ENCODE results near the gene KIAA0930. TPM values are rescaled to one million over a fixed set of nuclear protein-coding genes. Genes with fewer than 3 reads are reported as not detected.

Gene KIAA0930
- total and polyA plus RNA-seq, 5 donors = 14.8 to 34.1 (median 23.6) TPM

DNA sequence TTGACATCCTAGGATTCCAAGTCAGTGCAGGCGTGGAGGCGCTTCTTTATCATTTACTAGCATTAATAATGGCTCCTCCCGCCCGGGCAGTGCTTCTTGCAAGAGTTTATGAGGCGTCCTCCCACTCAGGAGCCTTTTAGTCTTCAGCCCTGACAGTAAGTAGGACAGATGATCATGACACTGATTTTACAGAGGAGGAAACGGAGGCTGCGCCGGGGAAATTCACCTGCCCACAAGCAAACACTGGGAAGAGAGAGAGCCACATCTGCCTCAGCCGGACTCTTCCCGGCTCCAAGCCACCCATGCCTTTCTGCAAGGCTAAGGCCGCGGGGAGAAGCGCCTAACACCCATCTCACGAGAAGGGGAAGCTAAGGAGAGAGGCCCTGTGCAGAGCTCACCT lies 35.9 kb downstream of the KIAA0930 start:
- intact Hi-C loops (cut with DNase I) = no loop called here
- no peak overlapping the region for H3K4me3 ChIP-seq (ENCODE audit: low read length)
- no peaks in the 10 kb centered on the region for H3K27me3 ChIP-seq (ENCODE audit: control insufficient read depth, insufficient read depth)
- 82% methylated on average over 14 of the region's 14 CpGs for WGBS
- ATAC-seq = no peak
- H3K9me3 ChIP-seq (ENCODE audit: control insufficient read depth, low read length) = no peaks in the 10 kb centered on the region
- no peak overlapping the region for H3K27ac ChIP-seq (ENCODE audit: low read length)
- H3K4me1 ChIP-seq (ENCODE audit: control insufficient read depth, insufficient read depth, low read length) = no peaks in the 10 kb centered on the region
- DNase-seq = no peak

DNA sequence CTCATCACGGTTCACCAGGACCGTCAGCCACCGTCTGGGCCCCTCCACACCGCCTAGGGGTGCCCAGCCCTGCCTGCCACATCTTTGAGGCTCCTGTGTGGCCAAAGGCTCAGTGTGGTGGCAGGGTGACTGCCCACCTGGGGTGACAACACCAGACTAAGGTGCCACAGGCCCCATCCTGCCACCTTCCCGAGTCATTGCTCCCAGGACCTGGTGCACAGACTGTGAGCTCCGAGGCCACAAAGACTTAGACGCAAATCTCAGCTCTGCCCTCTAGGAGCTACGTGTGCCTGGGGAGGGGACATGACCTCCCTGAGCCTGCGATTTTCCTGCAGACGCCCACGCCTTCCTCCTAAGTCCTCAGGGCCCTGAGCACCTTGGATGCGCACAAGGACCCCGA lies 36.5 kb downstream of the KIAA0930 start:
- Histone ChIP-seq H3K4me3 (ENCODE audit: low read length) (no peak overlapping the region), H3K9me3 (ENCODE audit: control insufficient read depth, low read length) (no peaks in the 10 kb centered on the region), H3K4me1 (ENCODE audit: control insufficient read depth, insufficient read depth, low read length) (no peaks in the 10 kb centered on the region), H3K27me3 (ENCODE audit: control insufficient read depth, insufficient read depth) (no peaks in the 10 kb centered on the region), H3K27ac (ENCODE audit: low read length) (no peak overlapping the region)
- ATAC-seq (no peak), DNase-seq (no peak)
- intact Hi-C loops (cut with DNase I) = no loop called here
- WGBS = 77% methylated on average over 13 of the region's 13 CpGs

DNA sequence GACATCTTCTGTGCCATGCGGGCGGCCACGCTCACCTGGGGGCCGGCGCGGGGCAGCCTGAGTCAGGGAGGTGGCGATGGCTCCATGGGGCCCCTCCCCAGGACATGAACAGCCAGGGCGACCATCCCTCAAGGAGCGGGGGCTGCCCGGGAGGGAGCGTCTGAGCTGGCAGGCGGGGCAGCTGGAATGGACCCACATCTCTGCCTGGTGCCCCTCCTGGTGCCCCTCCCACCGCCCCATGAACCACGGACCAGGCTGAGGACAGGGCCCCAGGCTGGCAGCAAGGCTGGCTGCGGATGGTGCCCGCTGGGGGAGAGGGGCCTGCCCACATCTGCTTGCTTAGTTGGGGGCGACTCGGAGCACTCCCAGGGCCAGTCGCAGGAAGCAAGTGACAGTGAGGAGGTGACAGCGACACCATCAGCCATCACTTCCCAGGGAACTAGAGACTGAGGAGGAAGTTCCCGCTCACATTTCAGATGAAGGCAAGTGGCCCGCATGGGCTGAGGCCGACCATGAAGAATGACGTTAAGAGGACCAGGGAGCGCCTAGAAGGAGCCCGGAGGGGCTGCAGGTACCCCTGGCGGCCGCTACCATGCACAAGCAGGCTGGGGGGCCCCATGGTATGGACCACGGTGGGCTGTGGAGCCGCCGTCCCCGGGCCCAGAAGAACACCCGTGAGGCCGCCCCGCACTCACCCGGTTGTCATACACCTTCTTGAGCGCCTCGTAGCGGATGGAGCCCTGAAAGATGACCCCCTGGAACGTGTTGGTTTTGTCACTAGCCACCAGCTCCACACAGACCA lies 37.3 kb downstream of the KIAA0930 start:
- ATAC-seq = no peak
- WGBS = 92% methylated on average over 40 of the region's 40 CpGs
- H3K9me3 ChIP-seq (ENCODE audit: control insufficient read depth, low read length) = no peaks in the 10 kb centered on the region
- H3K4me3 ChIP-seq (ENCODE audit: low read length) = no peak overlapping the region
- DNase-seq = no peak
- no peak overlapping the region for H3K27ac ChIP-seq (ENCODE audit: low read length)
- H3K4me1 ChIP-seq (ENCODE audit: control insufficient read depth, insufficient read depth, low read length) = no peaks in the 10 kb centered on the region
- intact Hi-C loops (cut with DNase I) = no loop called here
- H3K27me3 ChIP-seq (ENCODE audit: control insufficient read depth, insufficient read depth) = no peaks in the 10 kb centered on the region

DNA sequence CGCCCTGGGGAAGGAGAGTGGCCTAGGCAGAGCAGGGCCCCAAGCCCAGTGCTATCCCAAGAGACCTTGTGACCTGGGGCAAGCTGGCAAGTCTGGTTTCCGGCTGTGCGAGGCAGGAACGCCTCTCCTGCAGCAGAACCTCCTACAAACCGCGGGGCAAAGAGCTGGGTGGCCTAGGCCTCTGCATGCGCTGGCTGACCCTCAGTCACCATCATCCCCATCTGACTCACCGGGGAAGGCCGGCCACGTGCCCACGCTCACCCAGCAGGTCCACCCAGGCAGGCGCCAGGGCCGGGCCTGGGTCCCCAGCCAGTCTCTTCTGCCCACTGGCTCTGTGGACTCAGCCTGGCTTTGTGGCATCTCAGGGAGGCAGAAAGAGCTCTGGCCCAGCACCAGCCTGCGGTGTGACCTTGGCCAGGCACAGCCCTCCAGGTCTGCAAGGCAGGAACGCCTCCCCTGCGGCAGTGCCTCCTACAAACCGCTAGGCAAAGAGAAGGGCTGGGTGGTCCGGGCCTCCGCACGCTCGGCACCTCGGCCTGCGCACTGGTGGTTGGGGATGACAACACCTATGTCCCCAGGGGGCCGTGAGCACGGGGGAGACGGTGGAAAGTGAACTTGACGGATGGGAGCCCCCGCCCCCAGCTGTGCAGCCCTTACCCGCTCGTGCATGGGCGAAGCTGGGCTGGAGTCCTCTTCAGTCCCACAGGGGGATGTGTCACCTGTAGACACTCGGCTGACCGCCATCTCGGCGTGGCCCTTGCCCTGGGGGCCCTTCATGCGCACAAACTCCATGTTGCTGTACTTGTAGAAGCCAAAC lies 38.2 kb downstream of the KIAA0930 start:
- intact Hi-C loops (cut with DNase I) = no loop called here
- H3K4me1 ChIP-seq (ENCODE audit: control insufficient read depth, insufficient read depth, low read length) = no peaks in the 10 kb centered on the region
- ATAC-seq (no peak), DNase-seq (no peak)
- H3K27ac ChIP-seq (ENCODE audit: low read length) = no peak overlapping the region
- WGBS = 92% methylated on average over 36 of the region's 36 CpGs
- H3K27me3 ChIP-seq (ENCODE audit: control insufficient read depth, insufficient read depth) = no peaks in the 10 kb centered on the region
- H3K9me3 ChIP-seq (ENCODE audit: control insufficient read depth, low read length) = no peaks in the 10 kb centered on the region
- no peak overlapping the region for H3K4me3 ChIP-seq (ENCODE audit: low read length)

DNA sequence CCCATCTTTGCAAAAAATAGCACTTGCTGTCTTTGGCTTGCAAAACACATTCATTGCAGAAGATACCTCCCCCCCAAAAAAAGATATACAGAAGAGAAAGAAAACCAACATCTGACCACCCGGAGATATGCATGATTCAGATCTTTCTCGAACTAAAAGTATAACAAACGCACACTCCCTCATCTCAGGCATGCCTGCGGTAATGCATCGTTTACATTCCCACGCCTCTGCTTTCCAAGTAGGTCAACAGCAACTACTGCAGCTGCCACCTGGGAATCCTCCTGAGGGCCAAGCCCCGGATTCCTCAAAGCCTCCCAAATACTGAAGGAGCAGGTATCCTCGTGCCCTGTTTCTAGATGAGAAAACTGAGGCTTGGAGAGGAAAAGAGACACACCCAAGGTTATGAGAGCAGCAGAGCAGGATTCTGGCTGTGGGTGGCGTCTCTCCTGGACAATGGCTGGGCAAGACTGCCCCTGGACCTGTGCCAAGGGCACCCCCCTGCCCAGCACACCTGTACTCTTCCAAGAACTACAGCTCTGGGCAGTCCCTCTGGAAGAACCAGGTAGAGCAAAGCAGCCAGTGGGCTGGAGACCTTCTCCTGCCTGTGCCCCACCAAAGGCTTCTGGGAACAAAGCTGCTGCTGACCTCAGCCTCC lies 38.9 kb downstream of the KIAA0930 start:
- H3K4me3 ChIP-seq (ENCODE audit: low read length) = no peak overlapping the region
- 80% methylated on average over 9 of the region's 9 CpGs for WGBS
- H3K4me1 ChIP-seq (ENCODE audit: control insufficient read depth, insufficient read depth, low read length) = no peaks in the 10 kb centered on the region
- no peak for ATAC-seq
- no peaks in the 10 kb centered on the region for H3K9me3 ChIP-seq (ENCODE audit: control insufficient read depth, low read length)
- H3K27ac ChIP-seq (ENCODE audit: low read length) = no peak overlapping the region
- intact Hi-C loops (cut with DNase I) = no loop called here
- no peak for DNase-seq
- H3K27me3 ChIP-seq (ENCODE audit: control insufficient read depth, insufficient read depth) = no peaks in the 10 kb centered on the region

DNA sequence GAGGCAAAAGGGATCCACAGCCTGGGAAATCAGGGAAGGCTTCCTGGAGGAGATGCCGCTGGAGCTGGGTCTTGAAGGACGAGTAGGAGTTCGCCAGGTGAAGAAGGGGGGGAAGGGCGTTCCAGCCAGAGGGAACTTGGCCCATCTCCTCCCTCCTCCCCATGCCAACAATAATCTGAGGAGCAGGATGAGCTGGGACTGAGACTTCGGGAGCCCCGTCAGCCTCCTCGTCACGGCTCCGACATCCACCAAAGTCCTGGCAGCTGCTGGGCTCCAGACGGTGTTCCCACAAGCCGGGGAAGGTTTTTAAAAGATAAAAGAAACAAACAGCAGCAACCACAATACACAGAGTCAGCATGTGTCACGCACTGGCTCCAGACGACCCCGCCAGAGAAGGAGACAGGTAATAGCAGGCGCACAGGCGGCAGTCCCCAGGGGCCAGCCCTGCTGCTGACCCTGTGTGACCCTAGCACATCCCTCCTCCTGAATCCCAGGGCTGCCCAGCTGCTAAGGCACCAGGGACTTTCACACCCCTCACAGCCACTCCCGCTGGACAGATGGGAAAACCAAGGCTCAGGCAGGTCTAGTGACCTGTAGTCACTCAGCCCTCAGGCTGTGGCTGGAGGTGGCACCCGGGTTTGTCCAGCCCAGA lies 39.7 kb downstream of the KIAA0930 start:
- WGBS = 93% methylated on average over 18 of the region's 18 CpGs

DNA sequence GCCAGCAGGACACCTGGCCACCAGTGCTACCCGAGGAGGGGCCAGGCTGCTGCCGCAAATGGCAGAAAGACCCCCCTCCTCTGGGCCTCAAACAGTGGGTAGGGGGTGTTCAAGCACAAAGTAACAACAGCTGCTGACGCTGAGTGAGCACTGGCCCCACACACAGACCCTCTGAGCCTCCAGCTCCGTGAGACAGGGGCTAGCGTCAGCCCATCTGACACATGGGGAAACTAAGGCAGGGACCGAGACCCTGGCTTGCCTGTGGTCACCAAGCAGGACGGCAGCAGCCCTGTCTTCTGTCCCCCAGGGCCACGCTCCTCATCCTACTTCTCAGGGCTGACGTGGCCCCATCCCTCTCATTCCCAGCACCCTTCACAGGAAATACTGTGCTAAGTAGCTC lies 40.5 kb downstream of the KIAA0930 start:
- intact Hi-C loops (cut with DNase I) = no loop called here
- ATAC-seq = no peak
- 93% methylated on average over 9 of the region's 9 CpGs for WGBS
- Histone ChIP-seq H3K27ac (ENCODE audit: low read length) (no peak overlapping the region), H3K9me3 (ENCODE audit: control insufficient read depth, low read length) (no peaks in the 10 kb centered on the region), H3K27me3 (ENCODE audit: control insufficient read depth, insufficient read depth) (no peaks in the 10 kb centered on the region), H3K4me3 (ENCODE audit: low read length) (no peak overlapping the region), H3K4me1 (ENCODE audit: control insufficient read depth, insufficient read depth, low read length) (no peaks in the 10 kb centered on the region)
- no peak for DNase-seq

More for the DNA sequence above, 39.7 kb downstream of the KIAA0930 start:
- no peaks in the 10 kb centered on the region for H3K4me1 ChIP-seq (ENCODE audit: control insufficient read depth, insufficient read depth, low read length)
- no peak overlapping the region for H3K4me3 ChIP-seq (ENCODE audit: low read length)
- DNase-seq = no peak
- intact Hi-C loops (cut with DNase I) = no loop called here
- H3K27me3 ChIP-seq (ENCODE audit: control insufficient read depth, insufficient read depth) = no peaks in the 10 kb centered on the region
- no peak overlapping the region for H3K27ac ChIP-seq (ENCODE audit: low read length)
- ATAC-seq = no peak
- no peaks in the 10 kb centered on the region for H3K9me3 ChIP-seq (ENCODE audit: control insufficient read depth, low read length)

DNA sequence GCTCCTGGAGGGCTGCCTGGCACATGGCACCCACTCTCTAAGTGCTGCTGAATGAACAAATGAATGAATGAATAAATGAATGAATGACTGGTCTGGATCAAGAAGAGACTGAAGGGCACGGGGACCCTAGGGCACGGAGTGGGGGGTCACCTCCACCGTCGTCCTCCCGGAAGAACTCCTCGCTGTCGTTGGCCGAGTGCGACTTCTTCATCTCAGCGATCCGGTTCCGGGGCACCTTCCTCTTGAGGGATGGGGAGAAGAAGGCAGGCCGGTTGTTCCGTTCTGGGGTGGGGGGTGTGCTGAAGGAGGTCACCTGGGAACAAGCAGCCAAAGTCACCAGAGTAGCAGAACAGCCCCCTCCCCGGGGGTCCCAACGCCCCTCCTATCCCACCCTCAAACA lies 41.0 kb downstream of the KIAA0930 start:
- WGBS = 92% methylated on average over 16 of the region's 16 CpGs
- no peak for ATAC-seq
- H3K9me3 ChIP-seq (ENCODE audit: control insufficient read depth, low read length) = no peaks in the 10 kb centered on the region
- H3K27me3 ChIP-seq (ENCODE audit: control insufficient read depth, insufficient read depth) = no peaks in the 10 kb centered on the region
- no peak overlapping the region for H3K4me3 ChIP-seq (ENCODE audit: low read length)
- no peak overlapping the region for H3K27ac ChIP-seq (ENCODE audit: low read length)
- intact Hi-C loops (cut with DNase I) = no loop called here
- no peaks in the 10 kb centered on the region for H3K4me1 ChIP-seq (ENCODE audit: control insufficient read depth, insufficient read depth, low read length)
- DNase-seq = no peak

DNA sequence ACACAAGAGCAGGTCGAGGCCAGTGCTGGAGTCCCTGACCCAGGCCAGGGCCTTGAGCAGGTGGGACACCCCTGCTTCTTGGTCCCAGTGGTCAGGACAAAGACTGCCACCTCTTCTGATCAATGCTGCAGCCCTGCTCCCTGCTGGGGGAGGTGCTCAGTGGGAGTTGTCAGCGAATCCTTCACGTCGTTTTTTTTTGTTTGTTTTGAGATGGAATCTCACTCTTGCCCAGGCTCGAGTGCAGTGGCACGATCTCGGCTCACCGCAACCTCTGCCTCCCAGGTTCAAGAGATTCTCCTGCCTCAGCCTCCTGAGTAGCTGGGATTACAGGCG lies 42.3 kb downstream of the KIAA0930 start:
- intact Hi-C loops (cut with DNase I) = no loop called here
- WGBS = 74% methylated on average over 9 of the region's 9 CpGs
- no peaks in the 10 kb centered on the region for H3K4me1 ChIP-seq (ENCODE audit: control insufficient read depth, insufficient read depth, low read length)
- no peak overlapping the region for H3K27ac ChIP-seq (ENCODE audit: low read length)
- H3K27me3 ChIP-seq (ENCODE audit: control insufficient read depth, insufficient read depth) = no peaks in the 10 kb centered on the region
- DNase-seq (no peak), ATAC-seq (no peak)
- H3K9me3 ChIP-seq (ENCODE audit: control insufficient read depth, low read length) = no peaks in the 10 kb centered on the region
- H3K4me3 ChIP-seq (ENCODE audit: low read length) = no peak overlapping the region

DNA sequence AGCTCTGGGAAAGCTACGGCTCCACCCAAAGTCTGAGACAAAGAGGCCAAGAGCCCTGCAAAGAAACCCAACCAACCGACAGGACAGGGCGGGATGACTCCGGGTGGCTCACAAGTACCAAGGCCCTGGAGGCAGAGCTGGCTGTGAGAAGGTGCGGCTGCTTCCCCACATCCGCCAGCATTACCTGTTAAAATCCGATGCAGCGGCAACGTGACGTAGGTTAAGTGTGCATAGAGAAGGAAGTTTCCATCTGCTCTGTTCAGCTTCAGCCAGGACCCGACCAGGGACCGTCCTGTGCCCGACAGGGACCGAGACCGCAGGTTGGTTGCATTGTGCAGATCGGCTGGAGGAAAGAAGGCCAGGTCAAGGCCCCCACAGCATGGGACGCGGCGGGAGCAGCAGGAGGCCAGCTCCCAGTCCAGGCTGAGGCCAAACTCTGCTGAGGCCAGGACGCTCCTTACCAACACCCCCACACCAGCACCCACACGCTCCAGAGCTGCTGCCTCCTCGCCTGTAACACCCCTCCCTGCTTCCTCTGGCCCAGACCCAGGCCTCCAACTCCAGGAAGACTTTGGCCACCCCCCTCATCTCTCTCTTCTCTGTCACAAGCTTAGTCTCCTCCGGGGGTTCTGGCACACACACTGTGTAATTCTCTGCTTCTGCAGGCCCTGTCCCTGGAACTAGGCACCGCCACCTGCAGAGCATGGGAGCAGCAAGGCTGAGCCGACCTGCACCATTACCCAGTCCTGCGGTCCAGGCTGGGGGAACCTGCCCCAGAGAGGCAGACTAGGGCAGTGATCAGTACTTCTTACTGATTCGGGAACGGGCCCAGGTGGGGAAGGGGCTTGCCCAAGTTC lies 42.9 kb downstream of the KIAA0930 start:
- H3K4me1 ChIP-seq (ENCODE audit: control insufficient read depth, insufficient read depth, low read length) = no peaks in the 10 kb centered on the region
- H3K27me3 ChIP-seq (ENCODE audit: control insufficient read depth, insufficient read depth) = no peaks in the 10 kb centered on the region
- intact Hi-C loops (cut with DNase I) = no loop called here
- 86% methylated on average over 28 of the region's 28 CpGs for WGBS
- no peak overlapping the region for H3K4me3 ChIP-seq (ENCODE audit: low read length)
- ATAC-seq (no peak), DNase-seq (no peak)
- no peak overlapping the region for H3K27ac ChIP-seq (ENCODE audit: low read length)
- H3K9me3 ChIP-seq (ENCODE audit: control insufficient read depth, low read length) = no peaks in the 10 kb centered on the region
